Activated CD4-positive, alpha-beta T cell treated with anti-CD3 and anti-CD28 coated beads, Interleukin-2, amount 50 U/mL, for 4 hours (primary cell): ENCODE results near the gene RANBP17.
"Not testable (repeated sequence)": the region's sequence is repeated elsewhere in the genome, so short reads cannot be mapped to it uniquely, and the experiment has no call there.

Experiments
- DNase-seq, 2 experiments: peaks; one replicate each; pipeline ENCODE4 v3.0.0-alpha.2; 2020

The RANBP17 gene

DNA sequence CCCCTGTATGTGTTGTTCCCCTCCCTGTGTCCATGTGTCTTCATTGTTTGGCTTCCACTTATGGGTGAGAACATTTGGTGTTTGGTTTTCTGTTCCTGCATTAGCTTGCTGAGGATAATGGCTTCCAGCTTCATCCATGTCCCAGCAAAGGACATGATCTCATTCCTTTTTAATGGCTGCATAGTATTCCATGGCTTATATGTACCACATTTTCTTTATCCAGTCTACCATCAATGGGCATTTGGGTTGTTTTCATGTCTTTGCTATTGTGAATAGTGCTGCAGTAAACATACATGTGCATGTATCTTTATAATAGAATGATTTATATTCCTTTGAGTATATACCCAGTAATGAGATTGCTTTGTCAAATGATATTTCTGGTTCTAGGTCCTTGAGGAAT is 8.6 kb downstream of the RANBP17 start:
- not testable (repeated sequence) for DNase-seq

DNA sequence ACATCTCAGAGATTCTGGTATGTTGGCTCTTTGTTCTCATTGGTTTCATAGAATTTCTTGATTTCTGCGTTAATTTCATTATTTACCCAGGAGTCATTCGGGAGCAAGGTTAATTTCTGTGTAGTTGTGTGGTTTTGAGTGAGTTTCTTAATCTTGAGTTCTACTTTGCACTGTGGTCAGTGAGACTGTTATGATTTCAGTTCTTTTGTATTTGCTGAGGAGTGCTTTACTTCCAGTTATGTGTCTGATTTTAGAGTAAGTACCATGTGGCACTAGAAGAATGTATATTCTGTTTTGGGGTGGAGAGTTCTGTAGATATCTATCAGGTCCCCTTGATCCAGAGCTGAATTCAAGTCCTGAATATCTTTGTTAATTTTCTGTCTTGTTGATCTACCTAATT is 12.2 kb downstream of the RANBP17 start:
- no peak for DNase-seq

DNA sequence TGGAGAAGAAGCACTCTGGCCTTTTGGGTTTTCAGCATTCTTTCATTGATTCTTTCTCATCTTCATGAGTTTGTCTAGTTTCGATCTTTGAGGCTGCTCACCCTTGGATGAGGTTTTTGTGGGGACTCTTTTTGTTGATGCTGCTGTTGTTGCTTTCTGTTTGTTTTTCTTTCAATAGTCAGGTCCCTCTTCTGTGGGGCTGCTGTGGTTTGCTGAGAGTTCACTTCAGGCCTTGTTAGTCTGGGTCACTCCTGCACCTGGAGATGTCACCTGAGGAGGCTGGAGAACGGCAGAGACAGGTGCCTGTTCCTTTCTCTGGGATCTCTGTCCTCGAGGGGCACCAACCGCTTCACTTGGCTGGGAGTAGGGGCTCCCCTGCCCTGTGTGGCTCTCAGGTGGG is 14.0 kb downstream of the RANBP17 start:
- DNase-seq = no peak

DNA sequence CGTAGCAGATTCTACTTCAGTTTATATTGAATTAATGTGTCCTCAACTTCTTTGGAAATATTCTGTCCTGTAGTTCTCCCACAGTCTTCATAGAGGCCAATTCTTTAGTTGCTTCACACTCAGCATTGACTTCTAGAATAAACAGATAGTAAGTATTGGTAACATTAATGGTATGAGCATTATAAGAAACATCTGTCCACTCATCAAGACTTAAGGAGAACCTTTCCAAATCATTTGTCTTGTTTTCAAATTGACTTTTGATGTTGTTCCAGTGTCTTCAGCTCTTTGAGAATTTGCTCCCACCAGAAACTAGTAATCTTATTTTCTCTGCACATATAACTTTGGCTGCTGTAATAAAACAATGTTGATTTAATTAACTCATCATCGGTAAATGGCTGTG is 18.3 kb downstream of the RANBP17 start:
- DNase-seq = no peak

DNA sequence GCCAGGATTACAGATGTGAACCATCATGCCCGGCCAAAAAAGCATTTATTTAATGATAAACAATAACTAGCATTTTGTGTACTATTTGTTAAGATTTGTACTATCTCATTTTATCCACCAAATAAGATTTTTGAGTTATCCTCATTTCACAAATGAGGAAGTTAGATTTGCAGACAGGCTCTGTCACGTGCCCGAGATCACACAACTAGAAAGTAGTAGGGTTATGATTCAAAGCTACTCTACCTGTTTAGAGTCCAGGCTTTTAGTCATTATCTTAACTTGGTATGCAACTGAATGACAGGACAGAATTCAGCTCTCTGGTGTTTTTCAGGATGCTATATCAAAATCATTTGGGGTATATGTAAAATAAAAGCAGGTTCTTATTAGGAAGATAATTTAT is 20.5 kb downstream of the RANBP17 start:
- no peak for DNase-seq

DNA sequence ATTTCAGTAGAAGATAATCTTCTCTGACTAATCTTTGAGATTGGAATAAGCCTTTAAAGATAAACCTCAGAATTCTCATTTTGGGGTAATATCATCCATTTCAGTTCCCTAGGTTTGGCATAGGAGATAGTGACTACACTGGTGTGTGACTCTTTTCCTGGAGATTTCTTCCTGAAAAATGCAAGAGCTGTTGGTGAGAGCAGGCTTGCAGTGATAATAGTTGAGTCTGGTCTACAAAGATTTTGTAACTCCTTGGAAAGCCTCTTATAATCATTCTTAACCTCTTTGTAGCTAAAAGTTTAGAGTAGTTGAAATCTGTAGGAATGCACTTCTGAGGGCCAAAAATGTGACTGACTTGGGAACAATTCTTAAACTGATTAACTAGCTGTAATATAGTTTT is 23.4 kb downstream of the RANBP17 start:
- no peak for DNase-seq

DNA sequence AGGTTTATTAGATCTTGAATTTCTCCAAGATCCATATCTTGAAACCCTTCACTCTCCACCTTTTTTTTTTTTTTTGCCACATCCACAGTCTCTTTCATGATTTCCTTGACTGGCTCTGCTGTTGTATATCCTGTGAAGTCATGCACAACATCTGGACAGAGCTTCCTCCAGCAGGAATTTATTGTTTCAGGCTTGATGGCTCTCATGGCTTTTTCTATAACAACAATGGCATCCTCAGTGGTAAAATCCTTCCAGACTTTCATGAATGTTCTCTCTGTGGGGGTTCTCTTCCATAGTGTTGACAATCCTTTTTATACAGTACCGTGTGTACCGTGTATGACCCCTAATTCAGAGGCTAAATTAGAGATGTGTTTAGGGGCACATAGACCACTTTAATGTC is 24.0 kb downstream of the RANBP17 start:
- DNase-seq = no peak

DNA sequence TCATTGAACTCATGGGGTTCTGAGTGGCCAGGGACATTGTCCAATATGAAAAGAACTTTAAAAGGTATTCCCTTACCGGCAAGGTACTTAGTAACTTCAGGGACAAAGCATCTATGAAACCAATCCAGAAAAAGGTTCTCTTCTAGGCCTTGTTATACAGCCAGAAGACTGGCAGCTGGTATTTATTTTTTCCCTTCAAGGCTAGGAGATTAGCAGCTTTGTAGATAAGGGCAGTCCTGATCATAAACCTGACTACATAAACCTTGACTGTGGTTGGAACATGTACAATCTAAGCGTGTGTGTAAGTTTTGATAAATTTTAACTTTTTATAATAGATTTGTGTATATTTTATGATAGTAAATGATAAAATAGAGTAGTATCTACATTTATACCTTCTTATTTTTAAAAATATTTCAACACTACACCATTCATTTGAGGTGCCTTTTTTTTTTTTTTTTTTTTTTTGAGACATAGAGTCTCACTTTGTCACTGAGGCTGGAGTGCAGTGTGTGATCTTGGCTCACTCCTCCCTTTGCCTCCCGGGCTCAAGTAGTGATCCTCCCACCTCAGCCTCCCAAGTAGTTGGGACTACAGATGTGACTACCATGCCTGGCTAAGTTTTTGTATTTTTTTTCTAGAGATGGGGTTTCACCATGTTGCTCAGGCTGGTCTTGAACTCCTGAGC is 24.5 kb downstream of the RANBP17 start:
- no peak for DNase-seq

DNA sequence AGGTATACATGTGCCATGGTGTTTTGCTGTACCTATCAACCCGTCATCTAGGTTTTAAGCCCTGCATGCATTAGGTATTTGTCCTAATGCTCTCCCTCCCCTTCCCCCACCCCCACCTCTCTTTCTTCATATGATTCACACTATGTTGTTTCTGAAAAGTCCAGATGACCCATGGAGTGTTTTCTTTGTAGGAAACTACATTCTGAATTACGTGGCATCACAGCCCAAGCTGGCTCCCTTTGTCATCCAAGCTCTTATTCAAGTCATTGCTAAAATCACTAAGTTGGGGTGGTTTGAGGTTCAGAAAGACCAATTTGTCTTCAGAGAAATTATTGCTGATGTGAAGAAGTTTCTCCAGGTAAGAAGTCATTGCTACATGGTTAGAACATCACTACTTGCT is 30.4 kb downstream of the RANBP17 start:
- DNase-seq = no peak

DNA sequence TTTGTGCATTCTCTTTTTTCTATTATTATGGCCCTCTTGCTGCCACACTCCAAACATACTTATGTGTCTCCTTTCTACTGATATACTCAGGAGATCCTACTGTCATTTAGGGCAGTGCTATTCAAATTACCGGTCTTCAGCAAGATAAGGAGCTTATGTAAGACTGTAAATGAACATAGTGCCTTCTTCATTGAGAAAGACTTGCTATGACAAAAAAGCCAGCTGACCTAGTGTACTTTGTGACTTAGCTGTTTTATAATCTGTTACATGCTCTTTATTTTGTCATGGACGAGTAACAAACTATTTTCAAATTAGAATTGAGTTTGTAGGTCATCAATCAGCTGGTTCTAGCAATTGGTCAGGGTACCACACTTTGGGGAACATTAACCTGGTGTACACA is 32.8 kb downstream of the RANBP17 start:
- no peak for DNase-seq

DNA sequence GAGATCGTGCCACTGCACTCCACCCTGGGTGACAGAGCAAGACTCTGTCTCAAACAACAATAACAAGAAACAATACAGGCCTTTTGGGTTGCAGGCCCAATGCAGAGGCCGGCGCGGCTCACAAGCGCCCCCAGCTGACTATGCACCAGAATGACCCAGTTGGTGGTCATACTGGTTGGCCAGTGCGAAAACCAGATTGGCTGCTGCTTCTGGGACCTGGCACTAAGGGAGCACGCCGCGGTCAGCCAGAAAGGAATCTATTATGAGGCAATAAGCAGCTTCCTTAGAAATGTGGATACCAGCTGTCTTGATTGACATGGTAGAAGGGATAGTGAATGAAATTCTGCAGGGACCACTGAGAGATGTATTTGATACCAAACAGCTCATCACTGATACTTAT is 35.0 kb downstream of the RANBP17 start:
- DNase-seq = no peak

DNA sequence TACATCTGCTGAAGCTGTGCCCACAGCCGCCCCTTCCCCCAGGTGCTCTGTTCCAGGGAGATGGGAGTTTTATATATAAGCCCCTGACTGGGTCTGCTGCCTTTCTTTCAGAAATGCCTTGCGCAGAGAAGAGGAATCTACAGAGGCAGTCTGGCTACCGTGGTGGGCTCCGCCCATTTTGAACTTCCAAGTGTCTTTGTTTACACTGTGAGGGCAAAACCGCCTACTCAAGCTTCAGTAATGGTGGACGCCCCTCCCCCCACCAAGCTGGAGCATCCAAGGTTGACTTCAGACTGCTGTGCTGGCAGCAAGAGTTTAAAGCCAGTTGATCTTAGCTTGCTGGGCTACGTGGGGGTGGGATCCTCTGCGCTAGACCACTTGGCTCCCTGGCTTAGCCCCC is 41.3 kb downstream of the RANBP17 start:
- no peak for DNase-seq

DNA sequence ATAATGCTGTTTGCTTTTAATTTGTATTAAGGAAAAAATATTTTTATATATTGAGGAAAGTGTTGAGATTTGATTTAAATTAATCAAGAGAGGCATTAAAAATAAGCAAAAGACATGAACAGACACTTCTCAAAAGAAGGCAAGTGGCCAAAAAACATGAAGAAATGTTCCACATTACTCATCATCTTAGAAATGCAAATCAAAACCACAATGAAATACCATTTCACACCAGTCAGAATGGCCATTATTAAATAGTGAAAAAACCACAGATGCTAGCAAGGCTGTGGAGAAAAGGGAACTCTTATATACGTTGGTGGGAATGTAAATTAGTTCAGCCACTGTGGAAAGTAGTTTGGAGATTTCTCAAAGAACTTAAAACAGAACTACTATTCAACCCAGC is 45.9 kb downstream of the RANBP17 start:
- DNase-seq = no peak

DNA sequence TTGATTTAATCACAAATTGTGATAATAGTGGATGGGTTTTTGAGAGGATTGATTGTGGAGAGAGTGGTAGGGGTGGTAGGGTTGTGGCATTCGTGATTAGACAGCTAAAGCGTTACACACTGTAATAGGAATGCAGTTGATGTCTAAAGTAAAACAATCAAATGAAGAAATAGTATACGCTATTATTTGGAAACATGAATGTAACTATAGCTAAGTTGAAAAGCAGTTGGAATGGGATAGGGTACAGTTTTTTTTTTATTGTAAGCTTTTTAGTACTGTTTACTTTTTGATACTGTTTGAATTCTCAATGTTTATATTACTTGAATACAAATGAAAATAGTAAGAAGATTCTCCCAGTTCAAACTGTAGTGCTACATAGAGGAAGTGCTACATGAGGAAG is 51.8 kb downstream of the RANBP17 start:
- no peak for DNase-seq

DNA sequence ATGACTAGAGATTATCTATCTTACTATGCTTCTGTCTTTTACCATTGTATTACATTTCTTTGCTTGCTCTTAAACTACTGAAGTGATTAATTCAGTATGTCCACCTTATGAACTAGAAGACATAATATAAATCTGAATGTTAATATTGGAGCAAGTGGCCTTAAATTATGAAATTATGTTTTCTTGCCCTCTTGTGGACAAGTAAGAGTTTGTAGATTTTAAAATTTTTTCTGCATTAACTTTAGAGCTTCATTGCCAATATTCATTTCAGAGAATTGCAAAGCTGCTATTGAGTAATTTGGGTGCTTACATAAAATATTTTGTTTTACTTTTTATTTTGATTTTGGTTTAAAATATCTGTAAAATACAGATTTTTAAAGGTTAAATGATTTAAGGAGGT is 55.3 kb downstream of the RANBP17 start:
- DNase-seq = no peak

DNA sequence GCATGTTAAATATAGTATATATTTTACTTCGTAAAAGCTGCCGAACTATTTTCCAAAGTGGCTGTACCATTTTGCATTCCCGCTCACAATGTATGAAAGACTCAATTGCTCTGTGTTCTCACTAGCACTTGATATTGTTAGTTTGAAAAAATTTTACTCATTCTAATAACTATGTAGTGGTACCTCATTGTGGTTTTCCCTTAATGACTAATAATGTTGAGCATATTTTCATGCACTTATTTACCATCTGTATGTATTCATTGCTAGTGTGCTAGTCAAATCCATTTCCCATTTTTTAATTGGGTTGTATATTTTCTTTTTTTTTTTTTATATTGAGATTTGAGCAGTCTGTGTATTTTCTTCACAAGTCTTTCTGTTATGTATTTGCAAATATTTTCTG is 58.4 kb downstream of the RANBP17 start:
- DNase-seq = no peak

DNA sequence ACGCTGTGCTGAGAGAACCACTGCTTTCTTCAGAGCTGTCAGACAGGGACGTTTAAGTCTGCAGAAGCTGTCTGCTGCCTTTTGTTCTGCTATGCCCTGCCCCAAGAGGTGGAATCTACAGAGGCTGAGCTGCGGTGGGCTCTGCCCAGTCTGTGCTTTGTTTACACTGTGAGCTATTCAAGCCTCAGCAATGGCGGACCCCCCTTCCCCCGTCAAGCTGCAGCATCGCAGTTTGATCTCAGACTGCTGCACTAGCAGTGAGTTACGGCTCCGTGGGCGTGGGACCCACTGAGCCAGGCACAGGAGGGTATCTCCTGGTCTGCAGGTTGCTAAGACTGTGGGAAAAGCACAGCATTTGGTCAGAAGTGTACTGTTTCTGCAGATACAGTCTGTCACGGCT is 60.5 kb downstream of the RANBP17 start:
- not testable (repeated sequence) for DNase-seq

DNA sequence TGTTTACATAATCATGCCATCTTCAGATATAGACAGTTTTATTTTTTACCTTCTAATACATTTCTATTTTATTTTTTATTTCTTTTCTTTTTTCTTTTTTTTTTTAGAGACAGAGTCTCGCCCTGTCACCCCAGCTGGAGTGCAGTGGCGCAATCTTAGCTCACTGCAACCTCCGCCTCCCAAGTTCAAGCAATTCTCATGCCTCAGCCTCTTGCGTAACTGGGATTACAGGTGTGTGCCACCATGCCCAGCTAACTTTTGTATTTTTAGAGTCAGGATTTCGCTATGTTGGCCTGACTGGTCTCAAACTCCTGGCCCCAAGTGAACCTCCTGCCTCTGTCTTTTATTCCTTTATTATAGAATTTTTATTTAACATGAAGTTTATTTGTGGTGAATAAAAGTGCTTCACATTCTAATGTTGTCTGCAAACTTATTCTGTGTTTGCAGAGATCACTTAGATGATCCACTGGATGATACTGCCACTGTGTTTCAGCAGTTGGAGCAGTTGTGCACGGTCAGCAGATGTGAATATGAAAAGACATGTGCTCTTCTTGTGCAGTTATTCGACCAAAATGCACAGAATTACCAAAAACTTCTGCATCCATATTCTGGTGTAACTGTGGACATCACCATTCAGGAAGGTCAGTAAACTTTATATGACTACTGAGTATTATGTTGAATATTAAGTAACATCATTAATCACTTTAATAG is 62.2 kb downstream of the RANBP17 start:
- DNase-seq = no peak

DNA sequence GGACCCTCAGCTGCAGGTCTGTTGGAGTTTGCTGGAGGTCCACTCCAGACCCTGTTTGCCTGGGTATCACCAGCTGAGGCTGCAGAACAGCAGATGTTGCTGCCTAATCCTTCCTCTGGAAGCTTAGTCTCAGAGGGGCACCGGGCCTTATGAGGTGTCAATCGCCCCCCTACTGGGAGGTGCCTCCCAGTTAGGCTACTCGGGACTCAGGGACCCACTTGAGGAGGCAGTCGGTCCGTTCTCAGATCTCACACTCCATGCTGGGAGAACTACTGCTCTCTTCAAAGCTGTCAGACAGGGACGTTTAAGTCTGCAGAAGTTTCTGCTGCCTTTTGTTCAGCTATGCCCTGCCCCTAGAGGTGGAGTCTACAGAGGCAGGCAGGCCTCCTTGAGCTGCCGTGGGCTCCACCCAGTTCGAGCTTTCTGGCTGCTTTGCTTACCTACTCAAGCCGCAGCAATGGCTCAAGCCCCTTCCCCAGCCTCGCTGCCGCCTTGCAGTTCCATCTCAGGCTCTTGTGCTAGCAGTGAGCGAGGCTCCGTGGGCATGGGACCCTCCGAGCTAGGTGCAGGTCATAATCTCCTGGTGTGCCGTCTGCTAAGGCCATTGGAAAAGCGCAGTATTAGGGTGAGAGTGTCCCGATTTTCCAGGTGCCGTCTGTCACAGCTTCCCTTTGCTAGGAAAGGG is 73.9 kb downstream of the RANBP17 start:
- not testable (repeated sequence) for DNase-seq

DNA sequence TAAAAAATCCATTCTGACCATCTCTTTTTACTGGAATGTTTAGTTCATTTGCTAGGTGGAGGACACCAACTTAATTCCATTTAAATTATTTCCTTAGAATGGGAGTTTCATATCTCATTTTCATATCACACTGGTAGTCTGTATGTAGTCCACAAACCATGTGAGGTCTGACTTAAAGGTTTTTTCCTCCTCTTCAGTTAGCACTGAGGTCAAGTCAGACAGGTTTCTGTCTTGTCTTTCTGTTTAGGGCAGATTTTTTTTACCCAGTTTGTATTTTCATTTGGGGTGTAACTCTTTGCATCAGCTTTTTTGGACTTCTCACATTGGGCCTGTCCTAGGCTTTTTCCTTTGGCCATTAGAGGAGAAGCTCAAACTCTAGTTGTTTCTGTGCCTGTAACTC is 75.3 kb downstream of the RANBP17 start:
- DNase-seq = no peak

DNA sequence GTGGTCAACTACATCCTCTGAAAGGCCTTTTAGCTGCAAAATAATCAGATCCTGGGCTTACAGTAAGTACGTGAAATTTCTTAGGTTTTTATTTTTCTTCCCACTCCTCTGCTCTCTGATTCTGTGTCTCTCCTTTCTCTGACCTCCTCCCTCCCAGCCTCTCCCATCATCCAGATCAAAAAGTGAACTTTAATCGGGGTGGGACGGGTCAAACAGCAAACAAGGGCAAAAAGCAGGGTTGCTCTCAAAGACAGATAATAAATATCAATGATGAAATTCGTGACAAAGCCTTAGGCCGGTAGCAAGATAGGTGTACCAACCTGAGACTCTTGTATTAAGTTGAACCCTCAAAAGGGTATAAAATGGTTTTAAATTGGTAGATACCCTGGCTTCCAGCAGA is 76.1 kb downstream of the RANBP17 start:
- no peak for DNase-seq

DNA sequence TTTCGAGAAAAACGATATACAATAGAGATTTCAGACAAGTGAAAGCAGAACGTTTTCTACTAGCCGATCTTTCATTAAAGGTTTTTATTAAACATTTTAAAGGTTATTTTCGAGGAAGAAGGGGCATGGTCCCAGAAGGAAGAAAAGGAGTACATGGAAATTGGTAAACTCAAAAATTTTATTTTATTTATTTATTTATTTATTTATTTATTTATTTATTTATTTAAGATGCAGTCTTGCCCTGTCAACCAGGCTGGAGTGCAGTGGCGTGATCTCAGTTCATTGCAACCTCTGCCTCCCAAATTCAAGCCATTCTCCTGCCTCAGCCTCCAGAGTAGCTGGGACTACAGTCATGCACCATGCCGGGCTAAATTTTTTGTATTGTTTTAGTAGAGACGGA is 77.4 kb downstream of the RANBP17 start:
- DNase-seq = no peak

DNA sequence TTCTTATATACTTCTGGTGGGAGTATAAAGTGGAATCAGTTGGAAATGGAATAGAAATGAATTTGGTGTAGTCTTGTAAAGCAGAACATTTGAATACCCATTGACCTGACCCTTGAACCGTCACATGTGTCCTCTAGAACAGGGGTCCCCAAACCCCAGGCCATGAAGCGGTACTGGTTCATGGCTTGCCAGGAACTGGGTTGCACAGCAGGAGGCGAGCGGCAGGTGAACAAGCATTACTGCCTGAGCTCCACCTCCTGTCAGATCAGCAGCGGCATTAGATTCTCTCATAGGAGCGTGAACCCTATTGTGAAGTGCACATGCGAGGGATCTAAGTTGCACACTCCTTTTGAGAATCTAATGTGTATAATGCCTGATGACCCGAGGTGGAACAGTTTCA is 80.0 kb downstream of the RANBP17 start:
- DNase-seq = no peak

DNA sequence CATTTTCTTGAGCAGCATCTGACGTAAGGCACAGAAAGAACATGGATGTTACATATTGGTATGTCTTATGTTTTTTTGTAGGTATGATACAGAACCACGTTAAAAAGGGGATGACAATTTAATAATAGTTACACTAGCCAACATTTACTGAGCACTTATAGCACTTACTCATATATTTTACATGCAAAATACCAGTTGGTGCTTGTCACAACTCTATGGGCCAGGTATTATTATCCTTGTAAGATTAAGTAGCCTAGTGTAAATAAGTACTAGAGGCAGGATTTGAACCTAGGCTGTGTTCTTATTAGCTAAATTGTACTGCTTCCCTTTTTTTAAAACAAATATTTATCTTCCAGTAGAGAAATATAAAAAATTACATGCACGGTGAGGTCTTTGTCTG is 83.5 kb downstream of the RANBP17 start:
- no peak for DNase-seq
